MM.1S (cell line): ENCODE data around the gene MVK.

Experiments
- CTCF ChIP-seq: fragments of 300-600 bp; sonication (generic); IDR thresholded peaks from 2 replicates; pipeline ENCODE4 v1.5.1; 2016; ENCODE audit warnings: antibody characterized with exemption, low read length, mixed read lengths
- EZH2 ChIP-seq: fragments of 300-600 bp; sonication (generic); optimal IDR thresholded peaks from 2 replicates; pipeline ENCODE3; 2017; ENCODE audit warnings: low read depth, mild to moderate bottlenecking, antibody characterized with exemption, low read length, mixed read lengths
- EZH2phosphoT487 ChIP-seq: fragments of 300-600 bp; sonication (generic); IDR thresholded peaks from 2 replicates; pipeline ENCODE4 v1.6.1; 2018; ENCODE audit warnings: antibody characterized with exemption, low read length

GRCh38 chr12:109547286-109547685 is 26.3 kb upstream of the MVK start:
- TF ChIP-seq CTCF (no peak), EZH2phosphoT487 (no peak), EZH2 (no peak)
